Measurements from ENCODE around the gene DKK3.

DNA sequence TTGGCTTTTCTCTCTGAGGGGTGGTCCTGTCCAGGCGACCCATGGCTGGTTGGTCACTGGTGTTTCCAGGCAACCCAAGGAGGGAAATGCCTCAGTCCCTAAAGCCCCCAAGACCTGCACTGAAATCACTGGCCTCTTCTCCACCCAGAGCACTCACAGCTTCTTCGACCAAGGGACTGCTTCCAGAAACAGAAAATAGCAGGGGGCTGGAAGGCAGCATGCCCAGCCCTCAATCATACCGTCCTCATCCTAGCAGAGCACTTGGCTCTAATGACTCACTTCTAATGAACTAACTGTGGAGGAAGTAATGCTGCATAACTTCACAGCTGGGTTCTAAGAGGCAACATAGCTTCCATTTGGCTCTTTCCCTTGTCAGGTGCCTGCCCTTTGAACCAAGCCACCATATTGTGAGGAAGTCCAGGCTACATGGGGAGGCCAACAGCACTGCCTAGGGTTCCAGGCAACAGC is 27.6 kb downstream of the DKK3 start:
- TF ChIP-seq, protein P1, sequence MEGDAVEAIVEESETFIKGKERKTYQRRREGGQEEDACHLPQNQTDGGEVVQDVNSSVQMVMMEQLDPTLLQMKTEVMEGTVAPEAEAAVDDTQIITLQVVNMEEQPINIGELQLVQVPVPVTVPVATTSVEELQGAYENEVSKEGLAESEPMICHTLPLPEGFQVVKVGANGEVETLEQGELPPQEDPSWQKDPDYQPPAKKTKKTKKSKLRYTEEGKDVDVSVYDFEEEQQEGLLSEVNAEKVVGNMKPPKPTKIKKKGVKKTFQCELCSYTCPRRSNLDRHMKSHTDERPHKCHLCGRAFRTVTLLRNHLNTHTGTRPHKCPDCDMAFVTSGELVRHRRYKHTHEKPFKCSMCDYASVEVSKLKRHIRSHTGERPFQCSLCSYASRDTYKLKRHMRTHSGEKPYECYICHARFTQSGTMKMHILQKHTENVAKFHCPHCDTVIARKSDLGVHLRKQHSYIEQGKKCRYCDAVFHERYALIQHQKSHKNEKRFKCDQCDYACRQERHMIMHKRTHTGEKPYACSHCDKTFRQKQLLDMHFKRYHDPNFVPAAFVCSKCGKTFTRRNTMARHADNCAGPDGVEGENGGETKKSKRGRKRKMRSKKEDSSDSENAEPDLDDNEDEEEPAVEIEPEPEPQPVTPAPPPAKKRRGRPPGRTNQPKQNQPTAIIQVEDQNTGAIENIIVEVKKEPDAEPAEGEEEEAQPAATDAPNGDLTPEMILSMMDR (IDR thresholded peaks at IDR 0.05), result no peak
- TF ChIP-seq POLR2A (IDR thresholded peaks at IDR 0.05), result no peak
- TF ChIP-seq POLR2AphosphoS5 (IDR thresholded peaks at IDR 0.05), result no peak
